Stimulated activated CD4-positive, alpha-beta T cell treated with anti-CD3 and anti-CD28 coated beads, TNF-alpha, amount 100 ng/mL, for 1 hour (primary cell): Measurements from ENCODE around the gene EHBP1.

Experiments
- DNase-seq, 3 donors: peaks; one replicate each; pipeline ENCODE4 v3.0.0-alpha.2; 2020; ENCODE audit warnings: low read depth in 3 of 3, low spot score in 1 of 3

The EHBP1 gene

DNA sequence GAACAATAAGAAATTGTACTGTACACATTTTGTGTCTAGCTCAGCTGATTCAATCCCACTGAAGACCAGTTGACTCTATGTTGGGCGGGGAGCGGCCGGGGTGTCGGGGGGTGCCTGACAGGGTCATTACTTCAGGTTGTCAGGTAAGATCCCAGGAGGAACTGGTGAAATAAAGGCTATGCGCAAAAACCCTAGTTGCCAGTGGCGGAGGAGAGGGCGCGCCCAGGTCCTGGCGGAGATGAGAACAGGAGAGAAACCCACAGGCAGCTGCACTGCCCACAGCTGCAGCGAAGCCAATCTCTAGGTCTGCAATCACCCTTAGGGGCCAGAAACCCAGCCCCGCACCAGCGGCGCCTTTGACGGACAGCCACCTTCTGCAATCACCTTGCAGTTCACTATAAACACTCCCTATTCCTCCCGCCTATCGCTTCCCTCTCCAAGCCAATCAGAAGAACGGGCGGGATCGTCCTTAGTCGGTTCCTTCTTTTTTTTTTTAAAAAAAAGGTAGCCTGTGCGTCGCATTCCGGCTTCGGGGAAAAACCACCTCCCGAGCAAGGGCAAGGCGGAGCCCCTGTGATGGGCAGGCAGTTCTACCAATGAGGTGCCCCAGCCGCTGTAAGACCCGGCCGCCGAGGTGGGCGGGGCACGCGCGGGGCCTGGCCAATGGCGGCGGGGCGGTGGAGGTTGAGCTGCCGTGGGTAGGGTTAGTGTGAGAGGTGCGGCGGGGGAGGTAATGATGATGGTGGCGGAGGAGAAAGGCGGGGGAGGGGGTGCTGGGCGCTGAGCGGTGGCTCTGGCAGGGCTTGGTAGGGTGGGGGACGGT, at the start of gene EHBP1:
EHBP1 (plus strand) TSS at position 707 of the 823 bp plus-strand sequence. CDS start 1,479 bp downstream, outside the sequence.
- DNase-seq, result peak; percentile 95 to 97 (median 97)

- no peak for DNase-seq
Observed at GRCh38 chr2:62657783-62658182, 47.7 kb upstream of the EHBP1 start.

DNA sequence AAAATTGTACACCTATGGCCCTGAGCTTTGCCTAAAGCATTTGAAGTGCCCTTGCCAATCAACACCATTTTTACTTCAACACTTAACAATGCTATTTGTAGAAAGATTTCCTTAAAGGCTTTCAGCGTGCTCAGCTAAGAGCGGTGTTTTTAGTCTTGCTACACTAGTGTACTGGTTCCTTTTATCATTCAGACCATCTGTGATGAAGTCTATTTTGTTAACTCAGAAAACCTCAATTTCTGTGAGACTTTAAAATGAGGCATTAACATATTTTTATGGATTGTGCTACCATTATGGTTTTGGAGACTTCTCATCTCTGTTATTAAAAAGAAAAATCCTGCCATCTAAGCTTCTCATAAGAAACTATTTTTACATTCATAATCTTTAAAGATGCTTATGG, 46.6 kb upstream of the EHBP1 start:
- DNase-seq, result no peak

DNA sequence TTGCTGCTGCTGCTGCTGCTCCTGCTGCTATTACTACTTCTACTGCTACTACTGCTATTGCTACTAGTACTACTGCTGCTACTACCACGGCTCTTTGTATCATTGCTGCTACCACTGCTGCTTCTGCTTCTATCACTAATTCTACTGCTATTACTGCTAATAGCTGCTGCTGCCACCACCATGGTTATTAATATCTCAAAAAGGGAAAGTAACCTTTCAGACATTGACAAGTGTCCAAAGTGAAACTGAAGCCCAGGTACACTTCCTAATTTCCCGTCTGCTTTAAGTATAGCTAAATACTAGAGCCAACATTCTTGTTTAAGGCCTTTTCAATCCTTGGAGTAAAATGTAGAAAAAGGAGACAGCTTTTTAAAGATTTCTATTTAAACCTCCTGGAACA, 45.4 kb upstream of the EHBP1 start:
- DNase-seq, result no peak

DNA sequence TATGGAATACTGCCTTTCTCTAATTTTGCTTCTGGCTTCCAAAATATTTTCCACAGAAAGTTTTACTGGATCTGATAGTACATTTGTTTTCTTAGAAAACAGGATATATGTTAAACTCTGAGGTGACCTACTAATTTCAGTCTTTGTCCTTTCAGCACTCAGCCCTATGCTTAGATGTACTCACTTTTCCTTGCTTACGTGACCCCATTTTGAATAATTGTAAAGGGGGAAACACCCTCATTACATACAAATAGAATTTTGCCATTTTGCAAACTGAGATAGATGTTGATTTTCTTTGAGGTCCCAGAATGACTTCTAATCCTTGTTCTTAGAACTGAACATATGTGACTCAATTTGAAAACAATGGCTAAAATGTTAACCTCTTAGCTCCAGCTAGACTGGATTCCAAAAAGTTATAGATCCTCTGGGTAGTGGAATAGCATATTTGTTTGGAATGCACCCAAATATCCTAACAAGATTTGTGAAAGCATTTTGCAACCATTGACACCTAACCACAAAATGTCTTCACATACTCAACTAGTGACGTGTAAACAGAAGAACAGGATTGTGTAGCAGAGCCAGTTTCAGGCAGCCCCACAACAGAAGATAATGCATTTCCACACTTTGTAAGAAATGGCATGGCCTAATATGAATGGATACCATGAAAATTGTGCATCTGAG, 44.8 kb upstream of the EHBP1 start:
- no peak for DNase-seq

DNA sequence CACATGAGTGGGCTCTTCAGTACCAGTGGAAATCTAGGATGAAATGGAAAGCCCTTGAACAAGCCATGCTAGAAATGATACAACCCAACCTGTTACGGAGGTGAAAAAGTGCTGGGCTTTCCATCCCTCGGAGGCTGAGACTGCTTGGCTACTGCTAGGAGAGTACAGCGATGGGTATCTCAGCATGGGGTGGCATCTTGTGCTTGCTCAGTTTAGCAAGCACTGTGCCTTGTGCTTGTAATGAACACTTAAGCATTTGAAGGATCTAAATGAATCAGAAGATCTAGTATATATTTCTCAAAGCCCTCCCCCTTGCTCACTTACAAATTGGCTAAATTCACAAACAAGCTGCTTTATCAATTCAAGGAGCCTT, 44.3 kb upstream of the EHBP1 start:
- no peak for DNase-seq

GRCh38 chr2:62662131-62662530, 43.4 kb upstream of the EHBP1 start:
- DNase-seq, result no peak

DNA sequence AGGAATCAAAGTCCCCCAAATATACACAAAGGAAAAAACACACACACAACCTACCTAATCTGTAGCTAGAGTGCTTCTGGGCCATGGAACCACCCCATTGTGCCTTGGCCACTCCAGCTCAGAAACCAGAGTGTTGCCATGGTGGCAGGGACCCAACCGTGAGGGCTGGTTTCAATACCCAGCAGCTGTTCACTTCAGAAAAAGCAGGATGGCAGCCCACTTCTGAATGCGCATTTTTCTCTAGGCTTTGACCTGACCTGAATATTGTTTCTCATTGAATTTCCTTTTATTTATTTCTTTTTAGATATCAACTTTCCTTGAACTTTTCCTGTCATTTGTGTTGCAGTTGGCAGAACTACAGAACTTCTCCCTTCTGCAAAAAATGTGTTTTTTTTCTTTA, 43.0 kb upstream of the EHBP1 start:
- no peak for DNase-seq

- no peak for DNase-seq
Observed at GRCh38 chr2:62663411-62663810, 42.1 kb upstream of the EHBP1 start.

DNA sequence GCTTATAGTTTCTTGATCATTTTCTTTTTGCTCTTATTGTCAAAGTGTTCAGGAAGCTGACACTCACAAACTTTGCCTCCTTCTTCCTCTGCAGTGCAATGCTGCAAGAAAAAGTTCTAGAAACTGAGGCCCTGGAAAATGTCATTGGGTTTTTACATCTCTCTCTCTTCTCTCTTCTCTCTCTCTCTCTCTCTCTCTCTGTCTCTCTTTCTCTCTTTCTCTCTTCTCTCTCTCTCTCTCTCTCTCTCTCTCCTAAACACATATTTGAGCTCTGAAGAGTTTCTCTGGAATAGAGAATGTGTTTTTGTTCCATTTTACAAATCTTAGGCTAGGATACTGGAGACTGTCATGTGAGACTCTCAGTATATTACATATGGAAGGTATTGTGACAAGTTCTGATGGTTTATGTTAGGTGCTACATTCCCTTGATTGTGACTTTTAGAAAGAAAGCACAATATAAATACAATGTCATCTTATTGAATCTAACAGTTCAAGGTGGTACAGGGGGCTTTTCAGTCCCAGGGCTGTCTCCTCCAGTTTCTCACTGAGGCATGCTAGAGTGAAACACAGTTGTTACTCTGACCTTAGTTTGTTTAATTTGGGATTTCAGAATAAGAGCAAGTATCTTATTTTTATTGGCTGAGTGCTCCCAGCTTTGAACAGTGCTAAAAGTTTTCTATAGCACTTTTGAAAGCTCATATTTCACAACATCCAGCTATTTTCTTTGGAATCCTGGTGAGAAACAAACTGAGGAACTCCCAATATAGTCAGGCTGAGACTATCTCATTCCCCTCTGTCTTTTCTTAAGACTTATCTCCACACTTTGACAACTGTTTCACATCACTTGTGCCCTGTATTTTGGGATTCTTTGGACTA, 41.4 kb upstream of the EHBP1 start:
- no peak for DNase-seq

GRCh38 chr2:62665446-62665845, 40.1 kb upstream of the EHBP1 start:
- DNase-seq, result no peak

- DNase-seq, result no peak
Observed at GRCh38 chr2:62669180-62669579, 36.3 kb upstream of the EHBP1 start.

DNA sequence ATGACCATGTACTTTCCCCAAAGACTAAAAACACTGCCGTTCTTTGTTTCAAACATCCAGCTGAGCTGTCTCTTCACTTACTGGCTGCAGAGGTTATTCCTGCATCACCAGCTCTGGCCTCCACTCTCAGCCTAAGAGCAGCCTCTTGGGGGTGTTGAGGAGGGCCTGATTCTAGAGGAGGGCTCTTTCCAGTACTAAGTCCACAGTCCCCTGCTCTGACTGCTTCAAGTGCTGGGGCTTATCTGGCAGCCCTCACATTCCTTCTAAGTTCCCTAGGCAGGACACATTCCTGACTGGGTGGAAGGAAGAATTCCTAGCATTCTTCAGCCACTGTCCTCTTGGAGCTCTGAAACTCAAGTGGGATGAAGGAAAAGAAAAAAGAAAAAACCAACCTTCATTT, 32.9 kb upstream of the EHBP1 start:
- no peak for DNase-seq

GRCh38 chr2:62675062-62675461, 30.5 kb upstream of the EHBP1 start:
- DNase-seq, result no peak

- DNase-seq, result no peak
Observed at GRCh38 chr2:62685256-62685655, 20.3 kb upstream of the EHBP1 start.

GRCh38 chr2:62686012-62686685, 19.4 kb upstream of the EHBP1 start:
- DNase-seq, result no peak

DNA sequence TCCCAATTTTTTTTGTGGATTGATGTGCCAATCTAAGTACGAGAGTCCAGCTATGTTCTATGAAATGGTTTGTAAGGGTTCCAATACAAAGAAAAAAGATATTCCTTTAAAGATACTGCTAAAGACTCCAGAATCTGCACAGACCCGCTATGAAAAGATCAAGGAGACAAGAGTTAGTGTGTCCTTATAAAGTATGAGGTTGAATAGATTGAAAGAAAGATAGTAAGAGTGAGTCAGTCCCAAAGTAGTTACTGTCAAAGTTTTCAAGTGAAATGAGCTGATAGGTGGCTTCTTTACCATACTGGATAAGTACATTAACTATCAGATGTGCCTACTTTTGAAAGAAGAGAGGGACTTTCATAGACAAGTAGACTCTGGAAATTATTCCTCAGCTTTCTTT, 17.9 kb upstream of the EHBP1 start:
- DNase-seq, result no peak

GRCh38 chr2:62688771-62689170, 16.7 kb upstream of the EHBP1 start:
- no peak for DNase-seq

GRCh38 chr2:62691186-62691585, 14.3 kb upstream of the EHBP1 start:
- no peak for DNase-seq

GRCh38 chr2:62692225-62692624, 13.3 kb upstream of the EHBP1 start:
- DNase-seq, result no peak

DNA sequence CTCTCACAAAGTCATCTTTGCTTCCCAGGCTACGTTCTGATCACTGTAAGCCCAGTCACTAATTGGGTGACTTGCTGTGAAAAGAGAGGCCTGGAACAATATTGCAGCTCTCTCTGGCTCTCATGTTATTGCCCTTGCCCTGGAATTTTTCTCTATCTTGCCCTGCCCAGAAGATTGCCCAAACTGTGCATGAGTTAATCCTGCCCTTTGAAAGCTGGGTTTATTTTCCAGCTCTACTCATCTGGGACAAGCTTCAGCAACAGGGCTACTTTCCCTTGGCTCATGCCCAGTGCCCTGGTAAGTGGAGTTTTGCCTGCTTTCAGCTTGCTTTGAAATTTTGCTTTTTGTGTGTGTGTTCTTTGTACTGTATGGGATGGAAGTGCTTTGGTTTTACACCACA, 6.9 kb upstream of the EHBP1 start:
- DNase-seq, result no peak
